NCI-H1417 treated with DMSO at 0.1 percent for 48 hours (cell line): ENCODE results near the gene HES5.

Experiments
- DNase-seq: peaks from one replicate; lab custom pipeline; 2025; lab: John Stamatoyannopoulos, UW

Gene HES5

GRCh38 chr1:2479186-2479585 lies 50.9 kb downstream of the HES5 start:
- no peak for DNase-seq
